SU-DHL-6 (cell line): ENCODE data around the gene SORCS2.

Experiments used
- EZH2phosphoT487 ChIP-seq: fragments of 200-600 bp; sonication (generic), shearing (Covaris generic); conservative IDR thresholded peaks from 2 replicates; pipeline ENCODE4 v1.6.1; 2018; ENCODE audit warnings: mild to moderate bottlenecking, antibody characterized with exemption, low read length, moderate library complexity, mixed read lengths
- TF ChIP-seq, protein P1 (sequence below): fragments of 200-600 bp; sonication (generic); IDR thresholded peaks from one replicate; pipeline ENCODE4 v1.5.1; 2017; ENCODE audit warnings: antibody characterized with exemption, mild to moderate bottlenecking, low read length, moderate library complexity; ENCODE audit not compliant: insufficient read depth, poor library complexity, severe bottlenecking

DNA sequence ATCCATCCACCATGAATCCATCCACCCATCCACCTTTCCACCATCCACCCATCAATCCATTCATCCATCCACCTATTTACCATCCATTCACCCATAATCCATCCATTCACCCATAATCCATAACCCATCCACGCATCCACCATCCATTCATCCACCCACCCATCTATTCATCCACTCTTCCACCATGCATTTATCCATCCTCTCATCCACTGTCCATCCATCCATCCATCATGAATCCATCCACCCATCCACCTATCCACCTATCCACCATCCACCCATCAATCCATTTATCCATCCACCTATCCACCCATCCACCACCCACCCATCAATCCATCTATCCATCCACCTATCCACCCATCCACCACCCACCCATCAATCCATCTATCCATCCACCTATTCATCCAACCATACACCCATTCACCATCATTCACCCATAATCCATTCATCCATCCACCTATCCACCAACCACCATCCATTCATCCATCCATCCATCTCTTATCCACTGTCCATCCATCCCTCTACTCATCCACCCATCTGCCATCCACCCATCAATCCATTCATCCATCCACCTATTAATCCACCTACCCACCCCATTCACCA lies 422.1 kb downstream of the SORCS2 start:
- TF ChIP-seq, protein P1, sequence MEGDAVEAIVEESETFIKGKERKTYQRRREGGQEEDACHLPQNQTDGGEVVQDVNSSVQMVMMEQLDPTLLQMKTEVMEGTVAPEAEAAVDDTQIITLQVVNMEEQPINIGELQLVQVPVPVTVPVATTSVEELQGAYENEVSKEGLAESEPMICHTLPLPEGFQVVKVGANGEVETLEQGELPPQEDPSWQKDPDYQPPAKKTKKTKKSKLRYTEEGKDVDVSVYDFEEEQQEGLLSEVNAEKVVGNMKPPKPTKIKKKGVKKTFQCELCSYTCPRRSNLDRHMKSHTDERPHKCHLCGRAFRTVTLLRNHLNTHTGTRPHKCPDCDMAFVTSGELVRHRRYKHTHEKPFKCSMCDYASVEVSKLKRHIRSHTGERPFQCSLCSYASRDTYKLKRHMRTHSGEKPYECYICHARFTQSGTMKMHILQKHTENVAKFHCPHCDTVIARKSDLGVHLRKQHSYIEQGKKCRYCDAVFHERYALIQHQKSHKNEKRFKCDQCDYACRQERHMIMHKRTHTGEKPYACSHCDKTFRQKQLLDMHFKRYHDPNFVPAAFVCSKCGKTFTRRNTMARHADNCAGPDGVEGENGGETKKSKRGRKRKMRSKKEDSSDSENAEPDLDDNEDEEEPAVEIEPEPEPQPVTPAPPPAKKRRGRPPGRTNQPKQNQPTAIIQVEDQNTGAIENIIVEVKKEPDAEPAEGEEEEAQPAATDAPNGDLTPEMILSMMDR, result no peak
- TF ChIP-seq EZH2phosphoT487, result no peak
